HG03565 (cell line): Measurements from ENCODE around the gene SLC23A1.

ENCODE experiments used
- ATAC-seq: cut with Tn5 transposase; IDR thresholded peaks from one replicate; pipeline ENCODE4 v1.9.1; 2021; ENCODE audit warnings: mild to moderate bottlenecking, moderate library complexity; ENCODE audit not compliant: unreplicated experiment

Gene SLC23A1

GRCh38 chr5:139407517-139407916 is 24.4 kb upstream of the SLC23A1 start:
- no peak for ATAC-seq

GRCh38 chr5:139406963-139407362 is 23.9 kb upstream of the SLC23A1 start:
- no peak for ATAC-seq

- no peak for ATAC-seq
These were observed 21.4 kb upstream of the SLC23A1 start for GRCh38 chr5:139404484-139404840.

GRCh38 chr5:139403787-139404483 is 20.8 kb upstream of the SLC23A1 start, which contains the start of gene SPATA24:
Gene SPATA24, minus strand, starts transcription at chr5:139404089. Its CDS starts 29 bp downstream, at chr5:139404060.
- ATAC-seq = peak; percentile 62

GRCh38 chr5:139403418-139403786 is 20.3 kb upstream of the SLC23A1 start:
- ATAC-seq = no peak

GRCh38 chr5:139402561-139403158 is 19.6 kb upstream of the SLC23A1 start:
- ATAC-seq = no peak

GRCh38 chr5:139401546-139401945 is 18.4 kb upstream of the SLC23A1 start:
- ATAC-seq = no peak

- no peak for ATAC-seq
These were observed 16.5 kb upstream of the SLC23A1 start for GRCh38 chr5:139399501-139400121.

GRCh38 chr5:139397921-139398320 is 14.8 kb upstream of the SLC23A1 start:
- ATAC-seq = no peak

GRCh38 chr5:139396691-139397090 is 13.6 kb upstream of the SLC23A1 start:
- no peak for ATAC-seq

GRCh38 chr5:139395844-139396640 is 12.9 kb upstream of the SLC23A1 start:
- ATAC-seq = no peak

- no peak for ATAC-seq
These were observed 11.8 kb upstream of the SLC23A1 start, which contains the start of gene PROB1 for GRCh38 chr5:139394654-139395566. Gene PROB1, minus strand, starts transcription at chr5:139395104. Its CDS starts 23 bp downstream, at chr5:139395081.

GRCh38 chr5:139394123-139394653 is 11.1 kb upstream of the SLC23A1 start:
- ATAC-seq = no peak

GRCh38 chr5:139393497-139394122 is 10.5 kb upstream of the SLC23A1 start:
- ATAC-seq = no peak

- peak; percentile 29 for ATAC-seq
These were observed 9.8 kb upstream of the SLC23A1 start for GRCh38 chr5:139392678-139393496.

GRCh38 chr5:139392324-139392677 is 9.2 kb upstream of the SLC23A1 start:
- no peak for ATAC-seq

- no peak for ATAC-seq
These were observed 8.7 kb upstream of the SLC23A1 start for GRCh38 chr5:139391570-139392323.
